Measurements from ENCODE around the gene CTNNA1. TPM values are rescaled to one million over a fixed set of nuclear protein-coding genes. Genes with fewer than 3 reads are reported as not detected.

CTNNA1 gene
- total RNA-seq, 1 donor from 2014 or later, result 495 TPM

DNA sequence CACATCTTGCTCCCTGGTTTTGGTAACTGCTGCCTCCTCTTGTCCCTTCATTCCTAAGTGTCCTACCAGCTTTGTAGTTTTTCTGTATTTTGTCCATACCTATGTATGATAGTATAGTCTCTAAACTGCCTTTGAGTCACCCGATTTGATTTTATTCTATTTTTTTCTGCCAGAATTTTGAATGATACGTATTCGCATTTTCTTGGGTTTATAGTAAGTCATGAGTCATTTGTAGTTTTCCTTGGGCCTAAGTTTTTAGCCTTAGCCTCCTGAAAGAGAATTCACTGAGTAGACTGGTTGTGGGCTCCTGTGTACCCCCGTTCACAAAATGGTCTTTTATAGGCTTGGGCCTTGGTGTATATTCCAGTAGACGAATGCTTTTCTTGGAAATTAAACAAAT lies 62.3 kb downstream of the CTNNA1 start:
- Histone ChIP-seq H3K27me3 (ENCODE audit: control insufficient read depth, insufficient read depth, low read length) (no peaks in the 10 kb centered on the region), H3K4me3 (ENCODE audit: low read depth, low read length) (no peak overlapping the region), H3K36me3 (ENCODE audit: control insufficient read depth, insufficient read depth, low read length) (peaks cover 6% of the 10 kb centered on the region)
- DNase-seq (ENCODE audit: low read depth), result no peak
- TF ChIP-seq, protein P1, sequence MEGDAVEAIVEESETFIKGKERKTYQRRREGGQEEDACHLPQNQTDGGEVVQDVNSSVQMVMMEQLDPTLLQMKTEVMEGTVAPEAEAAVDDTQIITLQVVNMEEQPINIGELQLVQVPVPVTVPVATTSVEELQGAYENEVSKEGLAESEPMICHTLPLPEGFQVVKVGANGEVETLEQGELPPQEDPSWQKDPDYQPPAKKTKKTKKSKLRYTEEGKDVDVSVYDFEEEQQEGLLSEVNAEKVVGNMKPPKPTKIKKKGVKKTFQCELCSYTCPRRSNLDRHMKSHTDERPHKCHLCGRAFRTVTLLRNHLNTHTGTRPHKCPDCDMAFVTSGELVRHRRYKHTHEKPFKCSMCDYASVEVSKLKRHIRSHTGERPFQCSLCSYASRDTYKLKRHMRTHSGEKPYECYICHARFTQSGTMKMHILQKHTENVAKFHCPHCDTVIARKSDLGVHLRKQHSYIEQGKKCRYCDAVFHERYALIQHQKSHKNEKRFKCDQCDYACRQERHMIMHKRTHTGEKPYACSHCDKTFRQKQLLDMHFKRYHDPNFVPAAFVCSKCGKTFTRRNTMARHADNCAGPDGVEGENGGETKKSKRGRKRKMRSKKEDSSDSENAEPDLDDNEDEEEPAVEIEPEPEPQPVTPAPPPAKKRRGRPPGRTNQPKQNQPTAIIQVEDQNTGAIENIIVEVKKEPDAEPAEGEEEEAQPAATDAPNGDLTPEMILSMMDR (IDR thresholded peaks at IDR 0.05; ENCODE audit: insufficient read depth, low read length, severe bottlenecking), result no peak
- no peak for FAIRE-seq

DNA sequence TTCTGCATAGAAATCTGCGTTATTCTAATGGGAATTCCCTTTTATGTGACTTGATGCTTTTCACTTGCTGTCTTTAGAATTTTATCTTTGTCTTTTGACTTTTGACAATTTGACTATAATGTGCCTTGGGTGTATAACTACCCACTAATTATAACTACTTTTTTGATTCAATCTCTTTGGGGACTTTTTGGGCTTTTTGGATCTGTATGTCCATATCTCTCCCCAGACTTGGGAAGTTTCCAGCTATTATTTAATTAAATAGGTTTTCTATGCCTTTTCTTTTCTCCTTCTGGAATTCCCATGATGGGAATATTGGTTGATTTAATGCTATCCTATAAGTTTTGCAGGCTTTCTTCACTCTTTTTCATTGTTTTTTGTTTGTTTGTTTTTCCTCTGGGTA lies 64.0 kb downstream of the CTNNA1 start:
- DNase-seq (ENCODE audit: low read depth), result no peak
- Histone ChIP-seq H3K4me3 (ENCODE audit: low read depth, low read length) (no peak overlapping the region), H3K27me3 (ENCODE audit: control insufficient read depth, insufficient read depth, low read length) (no peaks in the 10 kb centered on the region), H3K36me3 (ENCODE audit: control insufficient read depth, insufficient read depth, low read length) (peaks cover 6% of the 10 kb centered on the region)
- FAIRE-seq, result no peak
- TF ChIP-seq, protein P1 (IDR thresholded peaks at IDR 0.05; ENCODE audit: insufficient read depth, low read length, severe bottlenecking), result no peak

DNA sequence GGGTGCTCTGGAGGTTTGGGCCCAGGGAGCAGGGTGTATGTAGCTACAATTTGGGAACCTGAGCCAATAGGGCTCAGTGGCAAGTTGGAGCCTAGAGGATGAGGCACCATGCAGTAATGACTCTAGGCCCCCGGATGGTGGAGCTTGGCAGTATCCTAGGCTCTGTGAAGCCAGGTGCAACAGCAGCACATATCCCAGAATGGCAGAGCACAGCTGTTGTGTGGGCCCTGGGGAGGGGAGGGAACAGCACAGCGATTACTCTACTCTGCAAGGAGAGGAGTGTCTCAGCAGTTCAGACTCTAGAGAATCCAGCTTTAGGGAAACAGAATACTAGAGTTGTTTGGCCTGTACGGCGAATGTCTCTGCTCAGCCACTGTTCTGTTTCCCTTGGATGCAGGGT lies 65.9 kb downstream of the CTNNA1 start:
- Histone ChIP-seq H3K4me3 (ENCODE audit: low read depth, low read length) (no peak overlapping the region), H3K27me3 (ENCODE audit: control insufficient read depth, insufficient read depth, low read length) (no peaks in the 10 kb centered on the region), H3K36me3 (ENCODE audit: control insufficient read depth, insufficient read depth, low read length) (peaks cover 6% of the 10 kb centered on the region)
- FAIRE-seq, result no peak
- DNase-seq (ENCODE audit: low read depth), result no peak
- TF ChIP-seq, protein P1 (IDR thresholded peaks at IDR 0.05; ENCODE audit: insufficient read depth, low read length, severe bottlenecking), result no peak

DNA sequence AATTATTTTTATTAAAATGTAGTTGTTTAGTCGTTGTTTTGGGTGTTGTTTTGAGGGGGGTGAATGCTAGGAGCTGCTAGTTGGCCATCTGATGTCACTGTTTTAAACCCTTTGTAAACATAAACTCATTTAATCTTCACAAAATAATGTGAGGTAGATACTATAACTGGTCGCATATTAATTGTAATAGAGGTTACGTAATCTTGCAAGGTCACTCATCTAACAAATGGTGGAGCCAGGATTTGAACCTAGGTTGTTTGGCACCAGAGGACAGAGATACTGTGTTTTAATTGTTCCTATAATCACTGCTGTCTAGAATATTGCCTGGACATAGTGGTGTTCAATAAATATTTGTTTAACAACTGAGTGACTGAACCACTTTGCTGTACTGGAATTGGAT lies 67.5 kb downstream of the CTNNA1 start:
- FAIRE-seq (no peak), DNase-seq (ENCODE audit: low read depth) (no peak)
- no peaks in the 10 kb centered on the region for H3K27me3 ChIP-seq (ENCODE audit: control insufficient read depth, insufficient read depth, low read length)
- TF ChIP-seq, protein P1 (IDR thresholded peaks at IDR 0.05; ENCODE audit: insufficient read depth, low read length, severe bottlenecking), result no peak
- peaks cover 6% of the 10 kb centered on the region for H3K36me3 ChIP-seq (ENCODE audit: control insufficient read depth, insufficient read depth, low read length)
- no peak overlapping the region for H3K4me3 ChIP-seq (ENCODE audit: low read depth, low read length)

DNA sequence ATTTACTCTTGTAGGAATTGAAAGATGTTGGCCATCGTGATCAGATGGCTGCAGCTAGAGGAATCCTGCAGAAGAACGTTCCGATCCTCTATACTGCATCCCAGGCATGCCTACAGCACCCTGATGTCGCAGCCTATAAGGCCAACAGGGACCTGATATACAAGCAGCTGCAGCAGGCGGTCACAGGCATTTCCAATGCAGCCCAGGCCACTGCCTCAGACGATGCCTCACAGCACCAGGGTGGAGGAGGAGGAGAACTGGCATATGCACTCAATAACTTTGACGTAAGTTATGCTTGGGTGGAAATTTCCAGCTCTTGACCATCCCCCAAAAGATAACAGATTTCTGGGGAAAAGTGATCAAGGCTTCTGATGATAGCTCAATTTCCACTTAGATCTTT lies 71.3 kb downstream of the CTNNA1 start:
- H3K36me3 ChIP-seq (ENCODE audit: control insufficient read depth, insufficient read depth, low read length), result peaks cover 13% of the 10 kb centered on the region
- DNase-seq (ENCODE audit: low read depth) (no peak), FAIRE-seq (no peak)
- no peaks in the 10 kb centered on the region for H3K27me3 ChIP-seq (ENCODE audit: control insufficient read depth, insufficient read depth, low read length)
- TF ChIP-seq, protein P1 (IDR thresholded peaks at IDR 0.05; ENCODE audit: insufficient read depth, low read length, severe bottlenecking), result no peak
- no peak overlapping the region for H3K4me3 ChIP-seq (ENCODE audit: low read depth, low read length)
